HepG2 (cell line): ENCODE measurements around the gene MCAT. TPM values are rescaled to one million over a fixed set of nuclear protein-coding genes. Genes with fewer than 3 reads are reported as not detected.

Source experiments
- CEBPB ChIP-seq: IDR thresholded peaks from 2 replicates; pipeline ENCODE4 v1.6.1; 2011; ENCODE audit warnings: low read depth, low read length, improper control_type of control experiment, borderline replicate concordance
- CREB1 ChIP-seq, 2 experiments: fragments of 450-650 bp in 1 of 2; IDR thresholded peaks; 2 replicates each; pipeline ENCODE4 v1.6.1; 2016 to 2017; ENCODE audit warnings: control low read depth in 1 of 2, mild to moderate bottlenecking in 1 of 2, missing compliant biosample characterization in 1 of 2, missing genetic modification characterization in 1 of 2
- GRHL1 ChIP-seq: sonication (generic); formaldehyde crosslinking; conservative IDR thresholded peaks from 2 replicates; pipeline ENCODE4 v1.8.0; 2022; ENCODE audit warnings: missing genetic modification reagents
- KDM2A ChIP-seq: sonication (generic); formaldehyde crosslinking; IDR thresholded peaks from 2 replicates; pipeline ENCODE4 v1.4.0; 2020; ENCODE audit warnings: low read depth, missing genetic modification reagents, borderline replicate concordance
- KLF15 ChIP-seq: sonication (generic); formaldehyde crosslinking; IDR thresholded peaks from 2 replicates; pipeline ENCODE4 v1.8.1; 2023; ENCODE audit warnings: borderline replicate concordance, mild to moderate bottlenecking, inconsistent platforms, missing genetic modification reagents, mixed read lengths
- MED1 ChIP-seq: sonication (generic); formaldehyde crosslinking; IDR thresholded peaks from 2 replicates; pipeline ENCODE4 v1.4.0; 2020; ENCODE audit warnings: missing genetic modification reagents
- MTF2 ChIP-seq: sonication (generic); formaldehyde crosslinking; IDR thresholded peaks from 2 replicates; pipeline ENCODE4 v1.5.0; 2020; ENCODE audit warnings: missing genetic modification reagents, borderline replicate concordance
- PAX8 ChIP-seq: sonication (generic); formaldehyde crosslinking; IDR thresholded peaks from 2 replicates; pipeline ENCODE4 v1.8.0; 2022; ENCODE audit warnings: mild to moderate bottlenecking, missing genetic modification reagents, borderline replicate concordance
- PBX2 ChIP-seq: IDR thresholded peaks from 2 replicates; pipeline ENCODE4 v1.6.1; 2016; ENCODE audit warnings: control low read depth
- SAP130 ChIP-seq: IDR thresholded peaks from 2 replicates; pipeline ENCODE4 v1.6.1; 2016; ENCODE audit warnings: low read depth
- XRCC5 ChIP-seq: fragments of 200-400 bp; formaldehyde crosslinking; optimal IDR thresholded peaks from 2 replicates; pipeline ENCODE3; 2017; ENCODE audit warnings: mild to moderate bottlenecking, low read length
- ZBTB10 ChIP-seq: sonication (generic); formaldehyde crosslinking; IDR thresholded peaks from 2 replicates; pipeline ENCODE4 v1.4.0; 2020; ENCODE audit warnings: missing genetic modification reagents, borderline replicate concordance
- ZGPAT ChIP-seq: IDR thresholded peaks from 2 replicates; pipeline ENCODE4 v1.6.1; 2016; ENCODE audit warnings: mild to moderate bottlenecking
- ZNF207 ChIP-seq: fragments of 450-650 bp; IDR thresholded peaks from 2 replicates; pipeline ENCODE4 v1.6.1; 2016; ENCODE audit warnings: antibody characterized with exemption, borderline replicate concordance
- ZNF317 ChIP-seq: sonication (generic); formaldehyde crosslinking; IDR thresholded peaks from 2 replicates; pipeline ENCODE4 v1.5.0; 2020; ENCODE audit warnings: mild to moderate bottlenecking, missing genetic modification reagents
- ZNF788 ChIP-seq: sonication (generic); formaldehyde crosslinking; IDR thresholded peaks from 2 replicates; pipeline ENCODE4 v1.5.0; 2020; ENCODE audit warnings: mild to moderate bottlenecking, missing genetic modification reagents, borderline replicate concordance
- ZNF792 ChIP-seq: IDR thresholded peaks from 2 replicates; pipeline ENCODE4 v1.6.1; 2016
- polyA plus RNA-seq, 8 experiments: library from polyadenylated mRNA; depleted of rRNA in 3 of 8; stranded (reverse) in 7 of 8; unstranded in 1 of 8; fragments of >200 nt; fragmentation: Illumina TruSeq in 4 of 8; extraction: Trizol in 4 of 8; gene quantifications; 2 replicates each; pipeline versions ENCODE4 v1.2.1 to v1.2.3, GENCODE V29; 2011 to 2016; ENCODE audit warnings: low read depth in 4 of 8, missing spikeins in 1 of 8, mixed read lengths in 1 of 8; ENCODE audit not compliant: insufficient read depth in 1 of 8
- total RNA-seq, 5 experiments: library from RNA; depleted of rRNA; stranded (reverse); fragments of >200 nt; fragmentation: Illumina TruSeq; extraction: Trizol; gene quantifications; 2 replicates each; pipeline ENCODE4 v1.2.3, GENCODE V29; 2016; ENCODE audit warnings: low read depth in 1 of 5
- TF ChIP-seq, protein P1 (sequence below): sonication (generic); formaldehyde crosslinking; IDR thresholded peaks from 2 replicates; pipeline ENCODE4 v1.4.0; 2020; ENCODE audit warnings: missing genetic modification reagents, mild to moderate bottlenecking, borderline replicate concordance
- TF ChIP-seq, protein P2 (sequence below): sonication (generic); formaldehyde crosslinking; conservative IDR thresholded peaks from 2 replicates; pipeline ENCODE4 v1.4.0; 2020; ENCODE audit warnings: missing genetic modification reagents

The MCAT gene
- total and polyA plus RNA-seq, 2 of the 13 experiments (the other 11 are each of a cell fraction or from before 2014, with no cell fraction given), result 9.3 to 16.7 TPM

GRCh38 chr22:43094085-43094484 is 49.1 kb downstream of the MCAT start (continued):
- TF ChIP-seq, protein P1, sequence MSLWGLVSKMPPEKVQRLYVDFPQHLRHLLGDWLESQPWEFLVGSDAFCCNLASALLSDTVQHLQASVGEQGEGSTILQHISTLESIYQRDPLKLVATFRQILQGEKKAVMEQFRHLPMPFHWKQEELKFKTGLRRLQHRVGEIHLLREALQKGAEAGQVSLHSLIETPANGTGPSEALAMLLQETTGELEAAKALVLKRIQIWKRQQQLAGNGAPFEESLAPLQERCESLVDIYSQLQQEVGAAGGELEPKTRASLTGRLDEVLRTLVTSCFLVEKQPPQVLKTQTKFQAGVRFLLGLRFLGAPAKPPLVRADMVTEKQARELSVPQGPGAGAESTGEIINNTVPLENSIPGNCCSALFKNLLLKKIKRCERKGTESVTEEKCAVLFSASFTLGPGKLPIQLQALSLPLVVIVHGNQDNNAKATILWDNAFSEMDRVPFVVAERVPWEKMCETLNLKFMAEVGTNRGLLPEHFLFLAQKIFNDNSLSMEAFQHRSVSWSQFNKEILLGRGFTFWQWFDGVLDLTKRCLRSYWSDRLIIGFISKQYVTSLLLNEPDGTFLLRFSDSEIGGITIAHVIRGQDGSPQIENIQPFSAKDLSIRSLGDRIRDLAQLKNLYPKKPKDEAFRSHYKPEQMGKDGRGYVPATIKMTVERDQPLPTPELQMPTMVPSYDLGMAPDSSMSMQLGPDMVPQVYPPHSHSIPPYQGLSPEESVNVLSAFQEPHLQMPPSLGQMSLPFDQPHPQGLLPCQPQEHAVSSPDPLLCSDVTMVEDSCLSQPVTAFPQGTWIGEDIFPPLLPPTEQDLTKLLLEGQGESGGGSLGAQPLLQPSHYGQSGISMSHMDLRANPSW (CRISPR knock-in tag), result no peak
- TF ChIP-seq, protein P2, sequence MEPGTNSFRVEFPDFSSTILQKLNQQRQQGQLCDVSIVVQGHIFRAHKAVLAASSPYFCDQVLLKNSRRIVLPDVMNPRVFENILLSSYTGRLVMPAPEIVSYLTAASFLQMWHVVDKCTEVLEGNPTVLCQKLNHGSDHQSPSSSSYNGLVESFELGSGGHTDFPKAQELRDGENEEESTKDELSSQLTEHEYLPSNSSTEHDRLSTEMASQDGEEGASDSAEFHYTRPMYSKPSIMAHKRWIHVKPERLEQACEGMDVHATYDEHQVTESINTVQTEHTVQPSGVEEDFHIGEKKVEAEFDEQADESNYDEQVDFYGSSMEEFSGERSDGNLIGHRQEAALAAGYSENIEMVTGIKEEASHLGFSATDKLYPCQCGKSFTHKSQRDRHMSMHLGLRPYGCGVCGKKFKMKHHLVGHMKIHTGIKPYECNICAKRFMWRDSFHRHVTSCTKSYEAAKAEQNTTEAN, result no peak
- TF ChIP-seq ZNF788 (CRISPR knock-in tag) (no peak), CEBPB (peak; percentile 69; the same call in 1 of the 2 replicates), ZGPAT (CRISPR knock-in tag) (no peak), PBX2 (CRISPR knock-in tag) (no peak), ZNF317 (0 out of 2 replicates have a peak, but pooled peaks have one; percentile 28), ZNF207 (no peak), XRCC5 (peak; percentile 44), PAX8 (no peak), ZNF792 (CRISPR knock-in tag) (no peak), MED1 (CRISPR knock-in tag) (0 out of 2 replicates have a peak, but pooled peaks have one; percentile 13), SAP130 (peak; percentile 29; the same call in 1 of the 2 replicates), CREB1 (IDR thresholded peaks at IDR 0.05) (0 out of 2 replicates have a peak, but pooled peaks have one; percentile 7), CREB1 (CRISPR knock-in tag; IDR thresholded peaks at IDR 0.05) (no peak), KLF15 (CRISPR knock-in tag) (no peak), ZBTB10 (no peak), KDM2A (CRISPR knock-in tag) (peak; percentile 23; the same call in 1 of the 2 replicates), MTF2 (CRISPR knock-in tag) (peak; percentile 65; the same call in 1 of the 2 replicates), GRHL1 (CRISPR knock-in tag) (no peak)
